Thoracic aorta (tissue), 2 donors: Measurements from ENCODE around the gene CILP2. TPM values are rescaled to one million over a fixed set of nuclear protein-coding genes. Genes with fewer than 3 reads are reported as not detected.

Experiments
- ATAC-seq: fragments of 150-250 bp; one replicate; pipeline ENCODE4 v1.8.0; 2017; ENCODE audit warnings: low read depth; ENCODE audit not compliant: insufficient number of reproducible peaks, low FRiP score
- DNase-seq: peaks from one replicate; pipeline ENCODE4 v3.0.0-alpha.2; 2020; ENCODE audit warnings: low spot score
- H3K27ac ChIP-seq, 2 donors: fragments of 200-600 bp; sonication (generic); 1 replicate in 1 of 2; 2 replicates in 1 of 2; pipeline ENCODE4 v1.5.1; 2016; ENCODE audit warnings: mild to moderate bottlenecking in 2 of 2, moderate library complexity in 2 of 2
- H3K27me3 ChIP-seq: fragments of 200-600 bp; sonication (generic); replicated peaks from 2 replicates; pipeline ENCODE4 v1.6.0; 2016; ENCODE audit warnings: mild to moderate bottlenecking; ENCODE audit not compliant: insufficient read depth
- H3K36me3 ChIP-seq: fragments of 200-600 bp; sonication (generic); one replicate; pipeline ENCODE4 v1.5.1; 2016
- H3K4me1 ChIP-seq, 2 donors: fragments of 200-600 bp; sonication (generic); 1 replicate in 1 of 2; 2 replicates in 1 of 2; pipeline versions ENCODE4 v1.5.1 to v1.6.0; 2016; ENCODE audit warnings: low read depth in 2 of 2, mild to moderate bottlenecking in 1 of 2; ENCODE audit not compliant: control insufficient read depth in 1 of 2
- H3K4me3 ChIP-seq: fragments of 200-600 bp; sonication (generic); 2 replicates; pipeline ENCODE4 v1.5.1; 2016; ENCODE audit warnings: mild to moderate bottlenecking
- H3K9me3 ChIP-seq: fragments of 200-600 bp; sonication (generic); 2 replicates; pipeline ENCODE4 v1.5.1; 2016
- CTCF ChIP-seq: fragments of 200-600 bp; sonication (generic); IDR thresholded peaks from one replicate; pipeline ENCODE4 v1.5.1; 2019; ENCODE audit warnings: antibody characterized with exemption
- total RNA-seq, 2 donors: library from RNA; depleted of rRNA; stranded (reverse); fragments of >200 nt; gene quantifications; one replicate each; pipeline versions ENCODE4 v1.1.0 to v1.2.3, GENCODE V29; 2016

CILP2 gene
- total RNA-seq, 2 donors from 2014 or later = 0.81 to 1.5 TPM

- no peak for ATAC-seq
- peaks cover 25% of the 10 kb centered on the region for H3K36me3 ChIP-seq
- no peak for DNase-seq
These were observed 30.7 kb upstream of the CILP2 start for GRCh38 chr19:19507354-19507753.

GRCh38 chr19:19508217-19508616 lies 29.8 kb upstream of the CILP2 start:
- no peak for TF ChIP-seq CTCF
- ATAC-seq = no peak
- no peaks in the 10 kb centered on the region for H3K27me3 ChIP-seq

More at GRCh38 chr19:19507354-19507753, 30.7 kb upstream of the CILP2 start:
- Histone ChIP-seq H3K9me3 (no peaks in the 10 kb centered on the region), H3K4me3 (no peak overlapping the region), H3K4me1 (peaks cover 0 to 11% of the 10 kb centered on the region in 2 donors), H3K27ac (no peak overlapping the region), H3K27me3 (no peaks in the 10 kb centered on the region)
- no peak for TF ChIP-seq CTCF

GRCh38 chr19:19510432-19510831 lies 27.6 kb upstream of the CILP2 start:
- ATAC-seq = no peak
- H3K9me3 ChIP-seq = no peaks in the 10 kb centered on the region
- no peak overlapping the region for H3K27ac ChIP-seq
- no peak for DNase-seq
- H3K4me3 ChIP-seq = no peak overlapping the region
- H3K36me3 ChIP-seq = peaks cover 7% of the 10 kb centered on the region
- TF ChIP-seq CTCF = no peak
- peaks cover 2 to 23% of the 10 kb centered on the region in 2 donors for H3K4me1 ChIP-seq
- no peaks in the 10 kb centered on the region for H3K27me3 ChIP-seq

More at GRCh38 chr19:19508217-19508616, 29.8 kb upstream of the CILP2 start:
- H3K27ac ChIP-seq = no peak overlapping the region
- H3K36me3 ChIP-seq = peaks cover 16% of the 10 kb centered on the region
- no peak for DNase-seq
- peaks cover 0 to 11% of the 10 kb centered on the region in 2 donors for H3K4me1 ChIP-seq
- H3K9me3 ChIP-seq = no peaks in the 10 kb centered on the region
- H3K4me3 ChIP-seq = no peak overlapping the region

GRCh38 chr19:19513682-19514081 lies 24.4 kb upstream of the CILP2 start:
- Histone ChIP-seq H3K27ac (peak overlapping the region in 1 of 2 donors; percentile 32), H3K27me3 (no peaks in the 10 kb centered on the region)
- no peak for DNase-seq

GRCh38 chr19:19514215-19514657 lies 23.8 kb upstream of the CILP2 start:
- no peaks in the 10 kb centered on the region for H3K27me3 ChIP-seq
- H3K4me3 ChIP-seq = peak overlapping the region; percentile 60
- no peak for TF ChIP-seq CTCF
- H3K27ac ChIP-seq = peak overlapping the region in 1 of 2 donors; percentile 32
- DNase-seq = no peak
- H3K4me1 ChIP-seq = peaks cover 13 to 38% of the 10 kb centered on the region in 2 donors
- ATAC-seq = no peak
- H3K36me3 ChIP-seq = no peaks in the 10 kb centered on the region
- no peaks in the 10 kb centered on the region for H3K9me3 ChIP-seq

More at GRCh38 chr19:19513682-19514081, 24.4 kb upstream of the CILP2 start:
- H3K9me3 ChIP-seq = no peaks in the 10 kb centered on the region
- H3K4me3 ChIP-seq = peak overlapping the region; percentile 60
- TF ChIP-seq CTCF = no peak
- H3K36me3 ChIP-seq = no peaks in the 10 kb centered on the region
- peaks cover 13 to 34% of the 10 kb centered on the region in 2 donors for H3K4me1 ChIP-seq
- ATAC-seq = no peak
